Measurements from ENCODE around the gene PPP1R7.
"Not testable (repeated sequence)": the region's sequence is repeated elsewhere in the genome, so short reads cannot be mapped to it uniquely, and the experiment has no call there.

PPP1R7 gene

GRCh38 chr2:241187918-241188234, 37.6 kb downstream of the PPP1R7 start:
- peaks cover 3% of the 10 kb centered on the region for H3K36me3 ChIP-seq (ENCODE audit: control insufficient read depth, insufficient read depth, low read length)
- H3K4me1 ChIP-seq (ENCODE audit: control insufficient read depth, insufficient read depth, low read length), result no peaks in the 10 kb centered on the region
- no peaks in the 10 kb centered on the region for H3K27me3 ChIP-seq (ENCODE audit: control insufficient read depth, insufficient read depth, low read length)
- H3K9ac ChIP-seq (ENCODE audit: low read length), result no peak overlapping the region
- H3K4me3 ChIP-seq (ENCODE audit: low read length), result no peak overlapping the region
- no peak overlapping the region for H3K27ac ChIP-seq (ENCODE audit: low read depth, low read length)

GRCh38 chr2:241188361-241189092, 38.3 kb downstream of the PPP1R7 start, which contains the start of gene ANO7:
ANO7 (plus strand) TSS chr2:241188677; CDS start chr2:241190064, 1,387 bp downstream.
- no peaks in the 10 kb centered on the region for H3K27me3 ChIP-seq (ENCODE audit: control insufficient read depth, insufficient read depth, low read length)
- peak within 1 kb of the TSS; percentile 2 for H3K4me3 ChIP-seq (ENCODE audit: low read length)
- H3K4me1 ChIP-seq (ENCODE audit: control insufficient read depth, insufficient read depth, low read length), result no peaks in the 10 kb centered on the region
- no peak within 1 kb of the TSS for H3K9ac ChIP-seq (ENCODE audit: low read length)
- H3K36me3 ChIP-seq (ENCODE audit: control insufficient read depth, insufficient read depth, low read length), result no peaks in the 10 kb centered on the region
- no peak within 1 kb of the TSS for H3K27ac ChIP-seq (ENCODE audit: low read depth, low read length)

GRCh38 chr2:241189093-241189855, 39.0 kb downstream of the PPP1R7 start:
- H3K36me3 ChIP-seq (ENCODE audit: control insufficient read depth, insufficient read depth, low read length), result no peaks in the 10 kb centered on the region
- no peak overlapping the region for H3K9ac ChIP-seq (ENCODE audit: low read length)
- H3K4me3 ChIP-seq (ENCODE audit: low read length), result peak overlapping the region; percentile 2
- no peak overlapping the region for H3K27ac ChIP-seq (ENCODE audit: low read depth, low read length)
- no peaks in the 10 kb centered on the region for H3K4me1 ChIP-seq (ENCODE audit: control insufficient read depth, insufficient read depth, low read length)
- H3K27me3 ChIP-seq (ENCODE audit: control insufficient read depth, insufficient read depth, low read length), result no peaks in the 10 kb centered on the region

DNA sequence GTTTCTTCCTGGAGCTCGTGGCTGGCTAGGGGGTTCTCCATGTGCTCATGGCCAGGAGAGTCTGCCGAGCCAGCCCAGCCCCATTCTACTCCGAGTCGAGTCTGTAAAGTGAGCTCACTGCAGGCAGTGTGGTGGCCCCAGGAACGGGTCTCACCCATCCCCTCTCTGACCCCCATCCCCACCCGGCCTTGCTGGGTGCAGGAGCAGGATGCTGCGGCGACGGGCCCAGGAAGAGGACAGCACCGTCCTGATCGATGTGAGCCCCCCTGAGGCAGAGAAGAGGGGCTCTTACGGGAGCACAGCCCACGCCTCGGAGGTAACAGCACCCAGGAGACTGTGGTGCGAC, 39.6 kb downstream of the PPP1R7 start:
- Histone ChIP-seq H3K4me1 (ENCODE audit: control insufficient read depth, insufficient read depth, low read length) (no peaks in the 10 kb centered on the region), H3K4me3 (ENCODE audit: low read length) (no peak overlapping the region), H3K27me3 (ENCODE audit: control insufficient read depth, insufficient read depth, low read length) (no peaks in the 10 kb centered on the region), H3K27ac (ENCODE audit: low read depth, low read length) (no peak overlapping the region), H3K36me3 (ENCODE audit: control insufficient read depth, insufficient read depth, low read length) (no peaks in the 10 kb centered on the region), H3K9ac (ENCODE audit: low read length) (no peak overlapping the region)

- no peak overlapping the region for H3K9ac ChIP-seq (ENCODE audit: low read length)
- H3K27ac ChIP-seq (ENCODE audit: low read depth, low read length), result no peak overlapping the region
- no peak overlapping the region for H3K4me3 ChIP-seq (ENCODE audit: low read length)
- no peaks in the 10 kb centered on the region for H3K36me3 ChIP-seq (ENCODE audit: control insufficient read depth, insufficient read depth, low read length)
- H3K27me3 ChIP-seq (ENCODE audit: control insufficient read depth, insufficient read depth, low read length), result no peaks in the 10 kb centered on the region
- H3K4me1 ChIP-seq (ENCODE audit: control insufficient read depth, insufficient read depth, low read length), result no peaks in the 10 kb centered on the region
These were observed 40.2 kb downstream of the PPP1R7 start for GRCh38 chr2:241190291-241190981.

DNA sequence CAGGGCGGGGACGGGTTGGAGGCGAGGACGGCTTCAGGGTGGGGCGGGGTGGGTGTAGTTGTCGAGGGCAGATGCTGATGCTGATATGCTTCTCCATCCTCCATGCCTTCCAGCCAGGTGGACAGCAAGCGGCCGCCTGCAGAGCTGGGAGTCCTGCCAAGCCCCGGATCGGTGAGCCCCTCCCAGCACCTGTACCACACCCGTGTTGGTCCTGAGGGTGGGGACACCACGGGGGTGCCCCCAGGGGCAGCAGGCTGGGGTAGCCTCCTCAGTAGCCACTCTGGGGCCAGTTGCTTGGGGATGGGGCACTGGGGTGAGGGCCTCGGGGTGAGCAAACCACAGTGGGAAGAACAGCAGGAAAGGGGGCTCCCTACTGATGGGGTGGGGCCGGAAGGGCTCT, 40.8 kb downstream of the PPP1R7 start:
- Histone ChIP-seq H3K27ac (ENCODE audit: low read depth, low read length) (no peak overlapping the region), H3K4me3 (ENCODE audit: low read length) (no peak overlapping the region), H3K4me1 (ENCODE audit: control insufficient read depth, insufficient read depth, low read length) (no peaks in the 10 kb centered on the region), H3K9ac (ENCODE audit: low read length) (no peak overlapping the region), H3K27me3 (ENCODE audit: control insufficient read depth, insufficient read depth, low read length) (no peaks in the 10 kb centered on the region), H3K36me3 (ENCODE audit: control insufficient read depth, insufficient read depth, low read length) (no peaks in the 10 kb centered on the region)

DNA sequence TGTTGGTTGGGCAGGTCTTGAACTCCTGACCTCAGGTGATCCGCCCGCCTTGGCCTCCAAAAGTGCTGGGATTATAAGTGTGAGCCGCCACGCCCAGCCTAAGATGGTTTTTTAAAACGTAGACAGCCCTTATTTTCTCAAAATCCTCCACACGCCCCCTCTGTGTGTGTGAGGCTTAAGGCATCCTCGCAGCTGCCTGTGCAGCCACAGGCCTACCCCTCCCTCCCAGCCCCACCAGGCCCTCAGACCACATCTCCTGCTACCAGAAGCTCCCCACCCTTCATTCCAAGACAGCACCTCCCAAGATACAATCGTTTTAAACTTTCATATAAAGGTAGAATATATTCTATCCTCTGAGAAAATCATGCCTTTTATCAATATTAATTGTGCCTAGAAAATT, 43.0 kb downstream of the PPP1R7 start:
- Histone ChIP-seq H3K4me1 (ENCODE audit: control insufficient read depth, insufficient read depth, low read length) (no peaks in the 10 kb centered on the region), H3K27ac (ENCODE audit: low read depth, low read length) (no peak overlapping the region), H3K9ac (ENCODE audit: low read length) (no peak overlapping the region), H3K27me3 (ENCODE audit: control insufficient read depth, insufficient read depth, low read length) (no peaks in the 10 kb centered on the region), H3K36me3 (ENCODE audit: control insufficient read depth, insufficient read depth, low read length) (no peaks in the 10 kb centered on the region), H3K4me3 (ENCODE audit: low read length) (no peak overlapping the region)

GRCh38 chr2:241194811-241195210, 44.5 kb downstream of the PPP1R7 start:
- no peaks in the 10 kb centered on the region for H3K27me3 ChIP-seq (ENCODE audit: control insufficient read depth, insufficient read depth, low read length)
- no peak overlapping the region for H3K4me3 ChIP-seq (ENCODE audit: low read length)
- no peaks in the 10 kb centered on the region for H3K4me1 ChIP-seq (ENCODE audit: control insufficient read depth, insufficient read depth, low read length)
- H3K36me3 ChIP-seq (ENCODE audit: control insufficient read depth, insufficient read depth, low read length), result no peaks in the 10 kb centered on the region
- H3K9ac ChIP-seq (ENCODE audit: low read length), result no peak overlapping the region
- no peak overlapping the region for H3K27ac ChIP-seq (ENCODE audit: low read depth, low read length)

DNA sequence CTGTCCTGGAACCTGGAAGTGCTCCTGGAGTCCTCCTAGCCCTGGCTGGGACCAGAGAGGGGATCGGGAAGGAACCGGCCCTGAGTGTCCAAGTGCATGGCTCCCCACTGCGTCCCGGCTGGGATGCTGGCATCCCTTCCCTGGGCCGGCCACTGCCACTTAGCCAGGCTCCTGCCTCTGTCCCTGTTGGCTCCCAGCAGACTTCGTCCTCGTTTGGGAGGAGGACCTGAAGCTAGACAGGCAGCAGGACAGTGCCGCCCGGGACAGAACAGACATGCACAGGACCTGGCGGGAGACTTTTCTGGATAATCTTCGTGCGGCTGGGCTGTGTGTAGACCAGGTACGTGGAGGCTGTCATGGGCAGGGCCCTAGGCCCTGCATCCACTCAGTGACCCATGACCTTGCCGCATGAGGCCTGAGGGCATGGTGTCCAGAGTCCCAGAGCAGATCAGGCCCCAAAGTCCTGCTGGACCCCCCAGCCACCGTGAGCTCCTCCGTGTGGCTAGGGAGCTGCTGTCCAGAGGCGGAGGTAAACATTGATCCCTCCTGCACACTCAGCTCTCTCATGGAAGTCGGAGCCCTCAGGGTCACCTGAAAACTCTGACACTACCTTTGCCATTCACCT, 45.4 kb downstream of the PPP1R7 start:
- Histone ChIP-seq H3K4me3 (ENCODE audit: low read length) (no peak overlapping the region), H3K36me3 (ENCODE audit: control insufficient read depth, insufficient read depth, low read length) (no peaks in the 10 kb centered on the region), H3K27me3 (ENCODE audit: control insufficient read depth, insufficient read depth, low read length) (no peaks in the 10 kb centered on the region), H3K27ac (ENCODE audit: low read depth, low read length) (no peak overlapping the region), H3K9ac (ENCODE audit: low read length) (no peak overlapping the region), H3K4me1 (ENCODE audit: control insufficient read depth, insufficient read depth, low read length) (no peaks in the 10 kb centered on the region)

DNA sequence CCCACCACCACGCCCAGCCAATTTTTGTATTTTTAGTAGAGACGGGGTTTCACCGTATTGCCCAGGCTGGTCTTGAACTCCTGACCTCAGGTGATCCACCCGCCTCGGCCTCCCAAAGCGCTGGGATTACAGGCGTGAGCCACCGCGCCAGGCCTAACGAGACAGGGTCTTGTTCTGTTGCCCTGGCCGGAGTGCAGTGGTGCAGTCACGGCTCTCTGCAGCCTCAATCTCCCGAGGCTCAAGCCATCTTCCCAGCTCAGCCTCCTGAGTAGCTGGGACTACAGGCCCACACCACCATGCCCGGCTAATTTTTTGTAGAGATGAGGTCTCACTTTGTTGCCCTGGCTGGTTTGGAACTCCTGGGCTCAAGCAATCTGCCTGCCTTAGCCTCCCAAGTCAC, 47.0 kb downstream of the PPP1R7 start:
- H3K4me3 ChIP-seq (ENCODE audit: low read length); H3K27me3 ChIP-seq (ENCODE audit: control insufficient read depth, insufficient read depth, low read length); H3K4me1 ChIP-seq (ENCODE audit: control insufficient read depth, insufficient read depth, low read length): not testable (repeated sequence)

DNA sequence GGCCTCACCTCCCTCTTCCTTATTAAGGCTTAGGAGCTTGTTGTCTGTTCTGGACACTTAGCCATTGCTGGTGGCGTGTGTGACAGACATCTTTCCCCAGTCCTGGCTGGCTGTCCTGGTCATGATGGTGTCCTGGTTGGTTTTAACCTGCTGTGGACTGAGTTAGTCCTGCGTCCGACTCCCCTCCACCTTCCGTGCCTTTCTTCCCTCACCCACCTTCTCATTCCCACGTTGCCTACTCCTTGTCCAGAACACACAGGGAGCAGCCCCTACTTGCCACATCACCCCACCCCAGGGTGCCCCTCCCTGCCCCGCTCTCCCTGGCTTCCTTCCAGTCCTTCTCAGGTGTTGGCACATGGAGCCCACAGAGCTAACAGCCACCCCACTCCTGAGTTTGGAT, 47.7 kb downstream of the PPP1R7 start:
- Histone ChIP-seq H3K4me1 (ENCODE audit: control insufficient read depth, insufficient read depth, low read length) (no peaks in the 10 kb centered on the region), H3K36me3 (ENCODE audit: control insufficient read depth, insufficient read depth, low read length) (no peaks in the 10 kb centered on the region), H3K27me3 (ENCODE audit: control insufficient read depth, insufficient read depth, low read length) (no peaks in the 10 kb centered on the region), H3K4me3 (ENCODE audit: low read length) (no peak overlapping the region), H3K27ac (ENCODE audit: low read depth, low read length) (no peak overlapping the region), H3K9ac (ENCODE audit: low read length) (no peak overlapping the region)

More for the DNA sequence above, 47.0 kb downstream of the PPP1R7 start:
- not testable (repeated sequence) for H3K9ac ChIP-seq (ENCODE audit: low read length); H3K36me3 ChIP-seq (ENCODE audit: control insufficient read depth, insufficient read depth, low read length); H3K27ac ChIP-seq (ENCODE audit: low read depth, low read length)

Measured in rectal smooth muscle tissue (tissue), 1 donor.